ENCODE data around the gene SYT7. TPM values are rescaled to one million over a fixed set of nuclear protein-coding genes. Genes with fewer than 3 reads are reported as not detected.
"Not testable (repeated sequence)": the region's sequence is repeated elsewhere in the genome, so short reads cannot be mapped to it uniquely, and the experiment has no call there.

SYT7 gene
- total and polyA plus RNA-seq, 2 of the 8 experiments (the other 6 are each of a cell fraction or from before 2014, with no cell fraction given) = 9.6 to 10.5 TPM

DNA sequence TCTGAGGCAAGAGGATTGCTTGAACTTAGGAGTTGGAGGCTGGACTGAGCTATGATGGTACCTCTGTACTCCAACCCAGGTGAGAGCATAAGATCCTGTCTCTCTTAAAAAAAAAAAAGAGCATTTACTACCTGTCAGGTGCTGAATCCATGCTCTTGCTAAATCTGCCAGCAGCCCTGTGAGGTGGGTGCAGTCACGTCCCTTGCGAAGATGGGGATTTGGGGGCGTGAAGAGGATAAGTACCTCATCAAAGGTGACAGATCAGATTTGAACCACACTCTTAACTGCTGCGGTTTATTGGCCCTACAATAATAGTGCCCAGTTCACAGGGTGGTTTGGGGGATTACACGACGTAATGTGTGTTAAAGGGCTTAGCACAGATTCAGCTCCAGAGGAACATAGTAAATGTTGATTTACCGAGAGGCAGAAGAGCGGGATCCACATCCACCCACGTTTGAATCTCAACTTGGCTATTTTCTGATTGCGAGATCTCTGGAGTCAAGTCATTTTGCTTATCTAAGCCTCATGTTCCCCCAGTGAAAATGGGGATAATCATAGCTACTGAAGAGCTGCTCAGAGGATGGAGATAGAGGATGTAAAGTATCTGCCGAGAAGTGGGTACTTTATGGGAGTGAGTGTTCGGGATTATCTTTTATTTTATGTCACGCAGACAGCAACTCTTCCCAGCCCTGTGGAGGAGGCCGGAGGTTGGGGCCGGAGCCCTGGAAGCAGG is 100.4 kb downstream of the SYT7 start (continued):
- no peak for TF ChIP-seq SUZ12 (IDR thresholded peaks at IDR 0.05; ENCODE audit: low read length)
- TF ChIP-seq SP1 (IDR thresholded peaks at IDR 0.05; ENCODE audit: low read depth, low read length) = no peak
- TF ChIP-seq TAF7 (optimal IDR thresholded peaks at IDR 0.05; ENCODE audit: borderline replicate concordance, low read depth, low read length) = no peak
- TF ChIP-seq SP2 (IDR thresholded peaks at IDR 0.05; ENCODE audit: low read length) = no peak
- TF ChIP-seq SP4 (IDR thresholded peaks at IDR 0.05; ENCODE audit: low read length) = no peak
- no peak for TF ChIP-seq CEBPB (IDR thresholded peaks at IDR 0.05; ENCODE audit: low read depth, low read length)
- TF ChIP-seq SAP30 (IDR thresholded peaks at IDR 0.05; ENCODE audit: insufficient read depth, insufficient replicate concordance, low read length) = no peak
- TF ChIP-seq RBBP5 (IDR thresholded peaks at IDR 0.05; ENCODE audit: borderline replicate concordance, low read depth, low read length) = no peak

DNA sequence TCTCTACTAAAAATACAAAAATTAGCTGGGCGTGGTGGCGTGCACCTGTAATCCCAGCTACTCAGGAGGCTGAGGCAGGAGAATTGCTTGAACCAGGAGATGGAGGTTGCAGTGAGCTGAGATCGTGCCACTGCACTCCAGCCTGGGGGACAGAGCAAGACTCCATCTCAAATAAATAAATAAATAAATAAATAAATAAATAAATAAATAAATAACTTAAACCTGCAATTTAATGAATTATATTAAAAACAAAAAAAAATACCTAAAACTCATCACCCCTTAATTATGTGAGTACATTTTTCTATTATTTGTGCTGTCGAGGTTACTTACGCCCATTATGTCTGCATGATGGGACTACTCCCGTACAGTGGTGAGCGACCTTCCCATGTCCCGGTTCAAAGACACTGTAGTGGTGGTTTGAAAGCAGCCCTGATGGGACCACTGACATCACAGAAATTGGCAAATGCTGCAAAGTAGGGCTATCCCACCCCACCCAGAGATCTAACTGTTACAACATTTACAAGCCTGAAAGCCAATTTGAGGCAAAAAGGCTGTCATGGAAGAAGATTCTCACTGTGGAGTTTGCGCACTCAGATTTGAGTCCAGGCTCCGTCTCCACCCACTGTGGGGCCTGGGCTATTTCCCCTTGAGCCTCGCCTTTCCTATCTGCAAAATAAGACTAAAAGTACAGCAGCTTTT is 101.4 kb downstream of the SYT7 start:
- peaks cover 0 to 19% (median 9%) of the 10 kb centered on the region in 4 experiments; a peak in 5 of 7 replicates for H3K4me1 ChIP-seq (replicated peaks in 1 of 4; ENCODE audit: control insufficient read depth in 3 of 4, insufficient read depth in 4 of 4, low read length in 3 of 4)
- H3K18ac ChIP-seq (ENCODE audit: extremely low read depth, low read length); H3K27me3 ChIP-seq (replicated peaks in 1 of 4; ENCODE audit: control insufficient read depth in 3 of 4, extremely low read depth in 1 of 4, insufficient read depth in 3 of 4, low read length in 3 of 4); FAIRE-seq; H3K14ac ChIP-seq (ENCODE audit: insufficient read length); H3K56ac ChIP-seq (replicated peaks; ENCODE audit: insufficient read length, low read depth, low read length); H4K20me1 ChIP-seq (replicated peaks in 1 of 2; ENCODE audit: control insufficient read depth in 1 of 2, insufficient read depth in 2 of 2, low read length in 2 of 2); H3K27ac ChIP-seq (ENCODE audit: low read depth, low read length); H2BK20ac ChIP-seq (ENCODE audit: low read length); H3K9me3 ChIP-seq (ENCODE audit: insufficient read depth in 2 of 2, low read depth in 1 of 2, low read length in 1 of 2); H4K5ac ChIP-seq (ENCODE audit: insufficient read length, low read depth, low read length); H3K23me2 ChIP-seq (ENCODE audit: low read depth, low read length); H3K4me3 ChIP-seq (ENCODE audit: extremely low read depth in 1 of 4, insufficient read depth in 2 of 4, low read depth in 3 of 4, low read length in 4 of 4); H3K79me2 ChIP-seq (ENCODE audit: control insufficient read depth in 1 of 2, insufficient read depth in 2 of 2, low read length in 2 of 2); H4K8ac ChIP-seq (ENCODE audit: extremely low read depth, insufficient read depth, low read length); H2AFZ ChIP-seq (ENCODE audit: low read length); H3K4me2 ChIP-seq (ENCODE audit: insufficient read depth in 1 of 2, low read depth in 2 of 2, low read length in 2 of 2); H3K36me3 ChIP-seq (ENCODE audit: control insufficient read depth in 2 of 4, insufficient read depth in 4 of 4, low read length in 3 of 4); H3K23ac ChIP-seq (ENCODE audit: insufficient read length); H2BK120ac ChIP-seq (replicated peaks; ENCODE audit: low read depth, low read length); H2BK15ac ChIP-seq (ENCODE audit: low read length); DNase-seq (ENCODE audit: low read depth in 1 of 2, low spot score in 2 of 2); H3K79me1 ChIP-seq (ENCODE audit: low read depth, low read length); H4K91ac ChIP-seq (replicated peaks; ENCODE audit: insufficient read length, low read length); H3K9ac ChIP-seq (replicated peaks in 1 of 4; ENCODE audit: extremely low read depth in 1 of 4, low read depth in 3 of 4, low read length in 3 of 4); H2BK5ac ChIP-seq (ENCODE audit: low read depth, low read length); H3K4ac ChIP-seq (replicated peaks; ENCODE audit: insufficient read length, low read depth, low read length); H2BK12ac ChIP-seq (ENCODE audit: low read depth, low read length): not testable (repeated sequence)
- H2AK5ac ChIP-seq (ENCODE audit: low read depth, low read length) = peak overlapping the region; percentile 44; the same call in 1 of the 2 replicates
- ChIA-PET POLR2A (ENCODE audit: partially characterized antibody) (interaction anchor here (1.3 to 2.1 kb wide), 4 partner anchors 9 to 50 kb away, joined by 3 to 6 read pairs (median 4); partner anchors contain the start of genes CPSF7, LRRC10B and SDHAF2), CTCF (ENCODE audit: partially characterized antibody) (interaction anchor here (0.7 to 57.8 kb wide), 24 partner anchors 9 to 629 kb away, joined by 3 to 2106 read pairs (median 10); partner anchors contain the start of gene LRRC10B)
- 95% methylated on average over 11 of the region's 11 CpGs; no CpG with 5 or more reads in 1 of the 2 experiments for WGBS, 2 experiments (ENCODE audit: extremely low coverage in 1 of 2, insufficient coverage in 1 of 2, insufficient read length in 1 of 2, insufficient replicate concordance in 2 of 2, low coverage in 1 of 2, low lambda C conversion rate in 2 of 2, missing lambda C conversion rate in 1 of 2)

All from H1 (cell line).